Skeletal muscle tissue (tissue), 4 donors: ENCODE results near the gene GIT1. TPM values are rescaled to one million over a fixed set of nuclear protein-coding genes. Genes with fewer than 3 reads are reported as not detected.

Experiments
- H3K27ac ChIP-seq: one replicate; pipeline ENCODE4 v1.7.0; 2013; ENCODE audit warnings: mild to moderate bottlenecking, low read depth, low read length, inconsistent platforms
- H3K27me3 ChIP-seq, 3 donors: one replicate each; pipeline ENCODE4 v1.7.0; 2013; ENCODE audit warnings: low read length in 3 of 3; ENCODE audit not compliant: control insufficient read depth in 3 of 3, insufficient read depth in 3 of 3
- H3K36me3 ChIP-seq, 3 donors: one replicate each; pipeline ENCODE4 v1.7.0; 2013; ENCODE audit warnings: low read length in 3 of 3; ENCODE audit not compliant: control insufficient read depth in 3 of 3, insufficient read depth in 3 of 3
- H3K4me1 ChIP-seq, 3 donors: one replicate each; pipeline ENCODE4 v1.7.0; 2013; ENCODE audit warnings: low read length in 3 of 3, mild to moderate bottlenecking in 3 of 3; ENCODE audit not compliant: control insufficient read depth in 3 of 3, insufficient read depth in 3 of 3
- H3K4me3 ChIP-seq, 3 donors: one replicate each; pipeline ENCODE4 v1.7.0; 2013; ENCODE audit warnings: low read length in 3 of 3
- H3K9ac ChIP-seq, 3 donors: one replicate each; pipeline ENCODE4 v1.7.0; 2013; ENCODE audit warnings: low read length in 3 of 3, mild to moderate bottlenecking in 3 of 3, moderate library complexity in 2 of 3, low read depth in 1 of 3
- H3K9me3 ChIP-seq, 3 donors: one replicate each; pipeline ENCODE4 v1.7.0; 2013; ENCODE audit warnings: low read length in 3 of 3; ENCODE audit not compliant: control insufficient read depth in 3 of 3
- total RNA-seq: library from RNA; depleted of rRNA; stranded (reverse); fragments of >200 nt; gene quantifications from one replicate; pipeline ENCODE4 v1.2.3, GENCODE V29; 2014
- donor health status: Osteomylitis.

Gene GIT1
- total RNA-seq, 1 donor from 2014 or later, result 11.0 TPM

GRCh38 chr17:29574732-29575510 is 14.5 kb downstream of the GIT1 start:
- Histone ChIP-seq H3K27ac (no peak overlapping the region), H3K4me3 (no peak overlapping the region), H3K9me3 (no peaks in the 10 kb centered on the region), H3K9ac (no peak overlapping the region), H3K36me3 (peaks cover 43 to 57% (median 57%) of the 10 kb centered on the region in 3 donors), H3K4me1 (peaks cover 13 to 27% (median 19%) of the 10 kb centered on the region in 3 donors), H3K27me3 (no peaks in the 10 kb centered on the region)

DNA sequence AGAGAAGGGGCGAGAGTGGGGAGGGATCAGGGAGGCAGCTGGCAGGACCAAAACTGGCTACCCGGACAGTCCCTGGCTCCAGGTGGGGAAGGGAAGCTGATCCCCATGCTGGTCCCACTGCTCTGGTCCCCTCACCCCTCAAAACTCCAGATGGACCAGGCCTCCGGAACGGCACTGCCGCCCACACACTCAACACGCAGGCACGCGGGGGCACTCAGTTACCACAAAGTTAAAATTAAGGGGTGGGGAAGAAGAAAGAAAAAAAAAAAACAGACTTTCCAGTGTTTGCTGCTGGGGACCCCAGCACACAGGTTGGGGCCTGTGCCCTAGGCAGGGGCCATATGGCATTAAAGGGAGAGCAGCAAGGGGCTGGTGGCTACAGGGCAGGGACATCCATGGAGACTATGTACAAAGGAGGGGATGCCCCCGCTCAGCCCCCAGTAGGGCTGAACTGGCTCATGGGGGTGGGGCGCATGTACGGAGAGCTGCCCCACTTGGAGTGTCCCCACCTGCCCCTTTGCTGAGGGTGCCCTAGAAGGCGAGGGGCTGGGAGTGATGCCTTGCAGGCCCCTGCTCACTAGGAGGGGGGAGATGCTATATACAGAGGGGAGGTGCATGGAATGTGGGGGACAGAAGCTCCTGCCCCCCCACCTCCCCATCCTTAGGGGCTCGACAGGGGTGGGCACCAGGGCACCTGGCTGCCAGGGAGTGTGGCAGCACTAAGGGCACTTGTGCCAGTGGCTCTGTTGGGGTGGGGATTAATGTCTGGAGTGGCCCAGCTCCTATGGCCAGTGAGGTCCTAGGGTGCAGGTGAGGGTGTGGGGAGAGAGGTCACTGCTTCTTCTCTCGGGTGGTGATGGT is 15.3 kb downstream of the GIT1 start:
- peaks cover 42 to 51% (median 48%) of the 10 kb centered on the region in 3 donors for H3K36me3 ChIP-seq
- H3K9ac ChIP-seq, result no peak overlapping the region
- H3K9me3 ChIP-seq, result no peaks in the 10 kb centered on the region
- H3K27ac ChIP-seq, result no peak overlapping the region
- H3K4me1 ChIP-seq, result peaks cover 18 to 31% (median 26%) of the 10 kb centered on the region in 3 donors
- H3K4me3 ChIP-seq, result no peak overlapping the region
- H3K27me3 ChIP-seq, result no peaks in the 10 kb centered on the region

DNA sequence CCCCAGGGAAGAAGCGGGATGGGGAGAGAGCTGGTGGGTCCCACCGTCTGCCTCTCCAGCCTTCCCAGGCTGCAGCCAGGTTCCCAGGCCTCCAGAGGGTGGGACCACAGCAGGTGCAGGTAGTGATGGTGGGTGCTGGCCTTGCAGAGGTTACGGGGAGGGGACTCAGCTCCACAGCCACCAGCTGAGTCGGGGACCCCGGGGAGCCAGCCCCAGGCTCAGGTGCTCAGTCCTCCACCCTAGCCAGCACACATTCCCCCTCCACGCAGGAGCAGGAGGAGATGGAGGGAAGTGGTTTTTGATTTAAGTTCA is 15.9 kb downstream of the GIT1 start:
- H3K4me1 ChIP-seq, result peaks cover 21 to 36% (median 29%) of the 10 kb centered on the region in 3 donors
- H3K27me3 ChIP-seq, result no peaks in the 10 kb centered on the region
- H3K36me3 ChIP-seq, result peaks cover 39 to 45% (median 43%) of the 10 kb centered on the region in 3 donors
- no peaks in the 10 kb centered on the region for H3K9me3 ChIP-seq
- H3K9ac ChIP-seq, result no peak overlapping the region
- no peak overlapping the region for H3K27ac ChIP-seq
- no peak overlapping the region for H3K4me3 ChIP-seq

GRCh38 chr17:29572691-29573557 is 16.5 kb downstream of the GIT1 start:
- H3K4me3 ChIP-seq, result peak overlapping the region in 2 of 3 donors; percentile 40 to 65
- peaks cover 21 to 36% (median 29%) of the 10 kb centered on the region in 3 donors for H3K4me1 ChIP-seq
- peaks cover 36 to 40% (median 38%) of the 10 kb centered on the region in 3 donors for H3K36me3 ChIP-seq
- H3K9ac ChIP-seq, result peak overlapping the region in 1 of 3 donors; percentile 64
- no peaks in the 10 kb centered on the region for H3K27me3 ChIP-seq
- H3K9me3 ChIP-seq, result no peaks in the 10 kb centered on the region
- no peak overlapping the region for H3K27ac ChIP-seq

GRCh38 chr17:29571883-29572681 is 17.4 kb downstream of the GIT1 start:
- peaks cover 27 to 32% (median 29%) of the 10 kb centered on the region in 3 donors for H3K36me3 ChIP-seq
- H3K9me3 ChIP-seq, result no peaks in the 10 kb centered on the region
- no peak overlapping the region for H3K27ac ChIP-seq
- peaks cover 24 to 40% (median 33%) of the 10 kb centered on the region in 3 donors for H3K4me1 ChIP-seq
- H3K4me3 ChIP-seq, result peak overlapping the region in 2 of 3 donors; percentile 40 to 65
- no peaks in the 10 kb centered on the region for H3K27me3 ChIP-seq
- peak overlapping the region in 1 of 3 donors; percentile 64 for H3K9ac ChIP-seq

DNA sequence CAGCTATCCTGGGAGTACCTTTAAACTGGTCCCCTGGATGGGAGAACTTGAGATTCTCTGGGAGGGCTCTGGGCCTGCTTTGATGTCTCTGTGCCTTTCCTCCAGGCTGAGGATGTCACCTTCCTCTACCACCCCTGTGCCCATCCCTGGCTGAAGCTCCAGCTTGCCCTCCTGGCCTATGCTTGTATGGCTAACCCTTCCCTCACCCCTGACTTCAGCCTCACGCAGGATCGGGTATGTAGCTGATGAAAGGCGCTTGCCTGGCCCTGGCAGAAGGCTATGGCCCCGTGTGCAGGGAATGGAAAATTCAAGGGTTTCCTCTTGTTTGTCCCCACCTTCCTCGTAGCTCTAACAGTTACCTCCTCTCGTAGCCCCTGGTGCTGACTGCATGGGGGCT is 18.0 kb downstream of the GIT1 start:
- H3K27me3 ChIP-seq, result no peaks in the 10 kb centered on the region

GRCh38 chr17:29570521-29570920 is 18.9 kb downstream of the GIT1 start:
- Histone ChIP-seq H3K9me3 (no peaks in the 10 kb centered on the region), H3K27me3 (peaks cover 0 to 6% (median 0%) of the 10 kb centered on the region in 3 donors), H3K4me1 (peaks cover 26 to 50% (median 33%) of the 10 kb centered on the region in 3 donors), H3K36me3 (peaks cover 12 to 17% (median 14%) of the 10 kb centered on the region in 3 donors), H3K4me3 (no peak overlapping the region), H3K27ac (no peak overlapping the region), H3K9ac (peak overlapping the region in 1 of 3 donors; percentile 40)

More for the DNA sequence above, 18.0 kb downstream of the GIT1 start:
- no peaks in the 10 kb centered on the region for H3K9me3 ChIP-seq
- no peak overlapping the region for H3K27ac ChIP-seq
- peak overlapping the region in 1 of 3 donors; percentile 64 for H3K9ac ChIP-seq
- H3K4me1 ChIP-seq, result peaks cover 24 to 41% (median 33%) of the 10 kb centered on the region in 3 donors
- no peak overlapping the region for H3K4me3 ChIP-seq
- peaks cover 21 to 26% (median 24%) of the 10 kb centered on the region in 3 donors for H3K36me3 ChIP-seq

DNA sequence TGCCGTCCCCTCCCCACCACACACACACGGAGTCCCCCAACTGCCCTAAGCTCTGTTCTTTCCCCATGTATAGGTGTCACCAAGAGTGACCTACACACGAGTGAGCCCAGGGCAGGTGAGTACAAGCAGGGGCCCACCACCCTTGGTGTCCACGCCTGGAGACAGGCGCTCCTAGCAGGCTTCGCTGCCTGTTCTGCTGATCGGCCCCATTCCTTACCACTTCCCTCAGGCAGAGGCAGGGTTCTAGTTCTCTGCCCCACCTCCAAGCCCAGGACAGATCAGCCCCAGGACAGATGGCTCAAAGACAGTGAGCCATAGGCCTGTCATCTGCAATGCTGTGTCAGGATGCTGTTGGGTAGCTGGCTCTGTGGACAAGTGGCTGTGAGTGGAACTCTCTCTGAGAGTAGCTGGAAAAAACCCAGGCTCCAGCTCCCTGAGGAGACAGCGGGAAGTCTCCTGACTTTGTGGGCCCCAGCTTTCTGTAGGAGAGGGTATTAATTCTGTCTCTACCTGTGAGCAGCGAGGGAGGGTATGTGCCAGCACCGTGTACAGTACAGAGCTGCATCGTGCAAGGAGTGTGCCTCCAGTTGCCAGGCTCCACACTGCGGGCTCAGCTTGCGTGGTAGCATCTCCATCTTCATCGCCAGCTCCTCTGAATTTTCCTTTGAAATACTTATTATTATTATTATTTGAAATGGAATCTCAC is 20.1 kb downstream of the GIT1 start:
- Histone ChIP-seq H3K9ac (peak overlapping the region; percentile 74 to 82 (median 82)), H3K4me1 (peaks cover 28 to 51% (median 33%) of the 10 kb centered on the region in 3 donors), H3K27ac (peak overlapping the region; percentile 83), H3K36me3 (peaks cover under 1 to 7% (median 6%) of the 10 kb centered on the region in 3 donors), H3K4me3 (peak overlapping the region; percentile 78 to 90 (median 78)), H3K27me3 (peaks cover 0 to 6% (median 0%) of the 10 kb centered on the region in 3 donors), H3K9me3 (no peaks in the 10 kb centered on the region)
